Right ventricle myocardium superior (tissue), 1 donor: ENCODE results near the gene ZNF329. TPM values are rescaled to one million over a fixed set of nuclear protein-coding genes. Genes with fewer than 3 reads are reported as not detected.
A peak's percentile ranks its signal among the peaks of the same experiment; 100 is the strongest.

Experiments
- ATAC-seq: fragments of 200-7000 bp; cut with Tn5 transposase; one replicate; pipeline ENCODE4 v1.9.1; 2020; ENCODE audit warnings: mild to moderate bottlenecking; ENCODE audit not compliant: poor library complexity
- DNase-seq: peaks from one replicate; pipeline ENCODE4 v3.0.0-alpha.2; 2020
- intact Hi-C: fragments of 100-400 bp; cut with DNase I; formaldehyde crosslinking; loops from one replicate; pipeline ENCODE4 v1.11.2; 2022
- total RNA-seq: library from RNA; stranded (reverse); fragmentation: NEBNext Ultra II Directional; extraction: Animal tissue kit (Norgen Biotek cat#: 25700); gene quantifications from one replicate; pipeline ENCODE4 v1.2.1, GENCODE V29; 2021
- donor health status: DM: no; HTN: yes; CAD: no; lungs with severe emphysema.

ZNF329 gene
- total RNA-seq, 1 donor from 2014 or later: 6.5 TPM

DNA sequence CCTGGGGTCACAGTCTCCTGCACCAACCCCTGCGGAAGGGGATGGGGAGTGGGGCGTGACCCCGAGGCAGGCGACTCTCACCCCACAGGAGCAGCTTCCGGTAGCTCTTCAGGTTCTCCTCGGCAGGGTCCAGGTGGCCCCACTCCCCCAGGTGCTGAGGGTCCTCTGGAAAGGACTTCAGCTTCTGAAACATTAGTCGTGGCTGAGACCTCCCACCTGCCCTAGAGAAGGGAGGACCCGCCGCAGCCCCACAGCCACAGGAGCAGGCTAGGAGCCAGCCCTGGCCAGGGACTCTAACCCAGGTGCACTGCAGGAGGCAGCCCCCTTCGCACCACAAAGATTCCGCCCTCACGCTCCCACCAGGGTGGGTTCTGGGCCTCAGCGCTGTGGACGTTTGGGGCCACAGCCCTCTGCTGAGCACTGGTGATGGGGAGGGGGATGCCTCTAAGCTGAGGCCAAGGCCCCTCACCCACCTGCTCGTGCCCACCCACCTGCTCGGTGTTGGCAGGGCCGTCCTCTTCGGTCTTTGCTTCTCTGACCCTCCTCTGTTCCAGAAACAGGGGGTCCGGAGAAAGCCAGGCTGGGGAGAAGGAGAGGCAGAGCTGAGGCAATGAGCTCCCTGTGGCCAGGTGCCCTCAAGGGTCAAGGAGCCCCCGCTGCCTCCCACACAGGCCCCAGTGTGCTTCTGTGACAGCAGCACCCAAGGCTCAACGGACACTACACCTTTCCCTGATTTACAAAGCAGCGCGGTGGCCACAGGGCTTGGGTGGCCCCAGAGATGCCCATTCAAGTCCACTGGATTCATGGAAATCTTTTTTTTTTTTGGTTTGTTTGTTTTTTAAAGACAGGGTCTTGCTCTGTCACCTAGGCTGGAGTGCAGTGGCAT lies 63.5 kb downstream of the ZNF329 start:
- intact Hi-C loops: no loop called here
- no peak for ATAC-seq

DNA sequence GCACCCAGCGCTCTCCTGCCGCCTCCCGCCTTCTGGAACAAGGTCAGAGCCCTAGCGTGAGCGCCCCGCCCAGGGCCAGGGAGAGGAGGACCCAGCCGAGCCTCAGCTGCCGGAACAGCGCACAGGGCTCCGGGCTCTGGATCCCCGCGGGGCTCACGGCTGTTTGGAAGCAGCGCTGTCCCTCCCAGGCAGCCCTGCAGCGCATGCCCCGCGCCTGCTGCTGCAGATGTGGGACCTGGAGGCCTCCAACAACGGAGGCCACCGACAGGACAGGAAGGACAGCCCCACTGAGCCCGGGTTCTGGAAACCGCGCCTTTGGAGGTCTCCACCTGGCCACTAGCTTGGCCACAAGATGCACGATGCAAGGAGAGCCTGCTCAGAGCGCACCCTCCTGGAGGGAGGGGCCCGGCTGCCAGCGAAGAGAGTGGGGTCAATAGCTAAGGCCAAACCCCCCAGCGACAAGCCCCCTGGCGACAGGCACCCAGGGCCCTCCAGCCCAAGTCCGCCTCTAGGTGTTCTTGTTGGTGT lies 65.2 kb downstream of the ZNF329 start:
- DNase-seq (no peak), ATAC-seq (no peak)
- intact Hi-C loops: no loop called here

More for the DNA sequence above, 63.5 kb downstream of the ZNF329 start:
- DNase-seq: no peak

DNA sequence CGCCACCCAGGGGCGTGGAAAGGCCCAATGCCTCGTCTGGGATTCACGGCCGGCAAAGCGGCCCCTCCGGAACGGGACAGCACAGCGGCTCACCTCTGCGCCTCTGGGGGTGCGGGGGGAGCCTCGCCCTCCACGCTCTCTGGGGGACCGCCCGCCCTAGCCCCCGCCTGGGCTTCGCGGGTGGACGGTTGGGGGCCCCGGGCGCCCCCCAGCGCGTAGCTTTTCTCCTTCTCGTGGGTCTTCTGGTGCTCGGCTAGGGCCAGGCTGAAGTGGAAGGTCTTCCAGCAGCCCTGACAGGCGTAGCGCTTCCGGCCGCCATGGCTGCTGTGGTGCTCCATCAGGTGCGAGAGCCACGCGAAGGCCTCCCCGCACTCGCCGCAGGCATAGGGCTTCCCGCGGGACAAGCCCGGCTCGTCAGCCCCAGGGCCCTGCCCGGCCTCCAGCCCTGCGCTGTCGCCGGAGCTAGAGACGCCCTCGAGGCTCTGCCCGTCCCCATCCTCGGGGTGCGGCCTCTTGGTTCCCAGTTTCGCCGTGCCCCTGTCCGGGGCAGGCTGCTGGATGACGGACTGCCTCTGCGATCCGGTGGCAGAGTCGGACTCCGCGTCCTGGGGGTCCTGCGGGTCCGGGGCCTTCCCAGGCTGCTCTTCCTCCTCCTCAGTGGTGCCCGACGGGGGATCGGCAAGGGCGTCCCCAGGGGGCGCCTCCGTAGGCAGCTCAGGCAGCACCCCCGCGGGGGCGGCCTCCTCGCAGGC lies 65.8 kb downstream of the ZNF329 start:
- DNase-seq (no peak), ATAC-seq (peak; percentile 8)
- intact Hi-C loops: no loop called here

DNA sequence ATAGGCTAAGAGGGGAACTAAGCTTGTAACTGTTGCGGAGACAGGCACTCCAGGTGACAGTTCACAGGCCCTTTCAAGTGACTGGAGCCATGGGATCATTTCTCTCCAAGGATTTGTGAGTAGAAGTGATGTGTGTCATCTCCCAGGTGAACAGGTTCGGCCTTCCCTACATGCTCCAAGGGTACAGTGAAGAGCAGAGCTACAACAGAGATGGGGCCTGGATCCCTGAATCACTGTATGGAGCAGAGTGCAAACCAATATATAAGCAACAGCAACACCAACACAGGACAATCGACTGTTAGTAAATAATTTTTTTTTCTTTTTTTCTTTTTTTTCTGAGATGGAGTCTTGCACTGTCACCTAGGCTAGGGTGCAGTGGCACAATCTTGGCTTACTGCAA lies 67.6 kb downstream of the ZNF329 start:
- ATAC-seq (no peak), DNase-seq (no peak)
- intact Hi-C loops: no loop called here

DNA sequence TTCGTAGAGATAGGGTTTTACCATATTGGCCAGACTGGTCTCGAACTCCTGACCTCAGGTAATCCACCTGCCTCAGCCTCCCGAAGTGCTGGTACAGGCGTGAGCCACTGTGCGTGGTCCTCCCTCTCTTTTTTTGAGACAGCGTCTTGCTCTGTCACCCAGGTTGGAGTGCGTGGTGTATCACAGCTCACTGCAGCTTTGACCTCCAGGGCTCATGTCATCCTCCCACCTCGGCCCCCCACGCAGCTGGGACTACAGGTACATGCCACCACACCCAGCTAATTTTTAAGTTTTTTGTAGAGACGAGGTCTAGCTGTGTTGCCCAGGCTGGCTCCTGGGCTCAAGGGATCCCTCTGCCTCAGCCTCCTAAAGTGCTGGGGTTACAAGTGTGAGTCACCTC lies 70.8 kb downstream of the ZNF329 start:
- intact Hi-C loops: no loop called here
- no peak for DNase-seq
- no peak for ATAC-seq

Other genes starting within 250 kb of the ZNF329 start
- 10.0 TPM for gene ZNF417, start 234.2 kb downstream of the ZNF329 start, total RNA-seq
- gene ZNF418, start 215.4 kb downstream of the ZNF329 start, total RNA-seq: 13.5 TPM
- gene ZNF256, start 203.1 kb downstream of the ZNF329 start, total RNA-seq: 9.1 TPM
- gene C19orf18, start 176.3 kb downstream of the ZNF329 start, total RNA-seq: 2.4 TPM
- gene ZNF606, start 148.0 kb downstream of the ZNF329 start, total RNA-seq: 15.0 TPM
- not detected for gene ZSCAN1, start 116.8 kb downstream of the ZNF329 start, total RNA-seq
- 3.4 TPM for gene ZNF135, start 91.5 kb downstream of the ZNF329 start, total RNA-seq
- 60.5 TPM for gene ZSCAN18, start 52.6 kb downstream of the ZNF329 start, total RNA-seq
- gene ZNF274, start 32.3 kb upstream of the ZNF329 start, total RNA-seq: 17.4 TPM
- gene ZNF544, start 78.1 kb upstream of the ZNF329 start, total RNA-seq: 24.9 TPM
- gene ZNF8, start 128.2 kb upstream of the ZNF329 start, total RNA-seq: 4.6 TPM
- 20.0 TPM for gene ERVK3-1, start 154.6 kb upstream of the ZNF329 start, total RNA-seq
- 1.7 TPM for gene ZSCAN22, start 176.2 kb upstream of the ZNF329 start, total RNA-seq
- 4.1 TPM for gene A1BG, start 202.7 kb upstream of the ZNF329 start, total RNA-seq
- gene ZNF497, start 212.0 kb upstream of the ZNF329 start, total RNA-seq: 0.30 TPM
- 0.13 TPM for gene ZNF837, start 230.2 kb upstream of the ZNF329 start, total RNA-seq
- gene RPS5, start 236.5 kb upstream of the ZNF329 start, total RNA-seq: 481 TPM
- gene RNF225, start 244.9 kb upstream of the ZNF329 start, total RNA-seq: not detected